Esophagus muscularis mucosa (tissue), 3 donors: ENCODE data around the gene AGAP3.

Source experiments
- CTCF ChIP-seq, 3 experiments: fragments of 200-600 bp in 2 of 3; fragments of 450-650 bp in 1 of 3; sonication (generic) in 2 of 3; IDR thresholded peaks; one replicate each; pipeline ENCODE4 v1.5.1; 2017 to 2019; ENCODE audit warnings: antibody characterized with exemption in 3 of 3, mild to moderate bottlenecking in 2 of 3, moderate library complexity in 1 of 3
- POLR2AphosphoS5 ChIP-seq, 2 donors: sonication (generic); formaldehyde crosslinking; IDR thresholded peaks; one replicate each; pipeline ENCODE4 v1.6.1; 2017; ENCODE audit warnings: antibody characterized with exemption in 2 of 2

- no peak for TF ChIP-seq CTCF (IDR thresholded peaks at IDR 0.05)
- TF ChIP-seq POLR2AphosphoS5 (IDR thresholded peaks at IDR 0.05): no peak
Observed at GRCh38 chr7:151080067-151080521, 6.2 kb upstream of the AGAP3 start.
